Fibroblast of villous mesenchyme (primary cell): Measurements from ENCODE around the gene PRSS8. TPM values are rescaled to one million over a fixed set of nuclear protein-coding genes. Genes with fewer than 3 reads are reported as not detected.

Source experiments
- DNase-seq: peaks from one replicate; pipeline ENCODE4 v3.0.0-alpha.2; 2010; ENCODE audit warnings: low read depth
- H3K4me3 ChIP-seq: 2 replicates; pipeline ENCODE4 v1.5.1; 2011; ENCODE audit warnings: low read depth, mild to moderate bottlenecking, low read length
- total RNA-seq: library from RNA; depleted of rRNA; stranded (reverse); fragments of >200 nt; gene quantifications from 2 replicates; pipeline ENCODE4 v1.2.3, GENCODE V29; 2012
- TF ChIP-seq, protein P1 (sequence below): IDR thresholded peaks from 2 replicates; pipeline ENCODE4 v1.5.1; 2012; ENCODE audit warnings: low read depth, mild to moderate bottlenecking, low read length; ENCODE audit not compliant: insufficient read depth

The PRSS8 gene
- total RNA-seq, 1 donor = not detected

DNA sequence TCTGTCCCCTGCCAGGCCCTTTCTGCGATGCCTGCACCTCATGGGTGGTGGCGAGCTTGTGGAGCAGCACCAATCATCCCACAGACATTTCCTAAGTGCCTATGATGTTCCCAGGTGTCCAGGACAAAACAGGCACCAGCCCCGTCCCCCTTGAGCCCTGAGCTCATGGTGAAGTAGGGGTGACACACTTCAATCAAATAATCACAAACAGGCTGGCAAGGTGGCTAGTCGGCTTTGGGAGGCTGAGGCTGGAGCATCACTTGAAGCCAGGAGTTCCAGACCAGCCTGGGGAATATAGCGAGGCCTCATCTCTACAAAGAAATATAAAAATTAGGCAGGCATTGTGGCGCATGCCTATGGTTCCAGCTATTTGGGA lies 748 bp upstream of the PRSS8 start:
- TF ChIP-seq, protein P1, sequence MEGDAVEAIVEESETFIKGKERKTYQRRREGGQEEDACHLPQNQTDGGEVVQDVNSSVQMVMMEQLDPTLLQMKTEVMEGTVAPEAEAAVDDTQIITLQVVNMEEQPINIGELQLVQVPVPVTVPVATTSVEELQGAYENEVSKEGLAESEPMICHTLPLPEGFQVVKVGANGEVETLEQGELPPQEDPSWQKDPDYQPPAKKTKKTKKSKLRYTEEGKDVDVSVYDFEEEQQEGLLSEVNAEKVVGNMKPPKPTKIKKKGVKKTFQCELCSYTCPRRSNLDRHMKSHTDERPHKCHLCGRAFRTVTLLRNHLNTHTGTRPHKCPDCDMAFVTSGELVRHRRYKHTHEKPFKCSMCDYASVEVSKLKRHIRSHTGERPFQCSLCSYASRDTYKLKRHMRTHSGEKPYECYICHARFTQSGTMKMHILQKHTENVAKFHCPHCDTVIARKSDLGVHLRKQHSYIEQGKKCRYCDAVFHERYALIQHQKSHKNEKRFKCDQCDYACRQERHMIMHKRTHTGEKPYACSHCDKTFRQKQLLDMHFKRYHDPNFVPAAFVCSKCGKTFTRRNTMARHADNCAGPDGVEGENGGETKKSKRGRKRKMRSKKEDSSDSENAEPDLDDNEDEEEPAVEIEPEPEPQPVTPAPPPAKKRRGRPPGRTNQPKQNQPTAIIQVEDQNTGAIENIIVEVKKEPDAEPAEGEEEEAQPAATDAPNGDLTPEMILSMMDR = no peak
- H3K4me3 ChIP-seq = no peak overlapping the region
- DNase-seq = no peak

DNA sequence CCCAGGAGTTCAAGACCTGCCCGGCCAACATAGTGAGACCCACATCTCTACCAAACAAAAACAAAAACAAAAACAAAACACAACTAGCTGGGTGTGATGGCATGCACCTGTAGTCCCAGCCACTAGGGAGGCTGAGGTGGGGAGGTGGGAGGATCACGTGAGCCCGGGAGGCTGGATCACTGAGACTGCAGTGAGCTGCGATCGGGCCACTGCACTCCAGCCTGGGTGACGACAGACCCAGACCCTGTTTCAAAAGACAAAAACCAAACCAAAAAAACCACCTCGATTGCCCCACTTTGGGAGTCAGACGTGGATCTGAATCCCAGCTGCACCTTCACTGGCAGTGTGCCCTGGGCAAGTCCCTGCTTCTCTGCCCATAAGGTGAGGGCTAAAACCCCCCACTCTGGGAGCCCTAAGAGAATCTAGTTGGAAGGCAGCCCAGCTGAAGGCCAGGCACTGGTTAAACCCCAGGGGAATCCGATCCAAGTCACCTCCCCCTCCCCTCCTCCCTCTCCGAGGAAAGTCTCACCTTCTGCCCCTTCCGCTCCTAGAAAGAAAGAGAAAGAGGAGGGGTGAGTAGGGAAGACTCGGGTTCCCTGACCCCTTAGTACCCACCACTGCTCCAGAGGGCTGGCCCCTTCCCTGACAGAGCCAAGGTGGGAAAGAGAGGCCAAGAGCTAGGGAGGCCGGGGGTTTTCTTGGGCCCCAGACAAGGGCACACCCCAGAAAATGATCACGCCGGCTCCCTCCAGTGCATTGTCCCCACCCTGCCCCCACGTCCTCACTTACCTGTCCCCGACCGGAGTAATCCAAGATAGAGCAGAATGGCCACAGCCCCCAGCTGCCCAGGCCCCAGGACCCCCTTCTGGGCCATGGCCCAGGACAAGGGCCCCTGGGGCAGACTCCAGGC lies 647 bp downstream of the PRSS8 start:
- H3K4me3 ChIP-seq = no peak overlapping the region
- no peak for DNase-seq
- TF ChIP-seq, protein P1 = no peak

DNA sequence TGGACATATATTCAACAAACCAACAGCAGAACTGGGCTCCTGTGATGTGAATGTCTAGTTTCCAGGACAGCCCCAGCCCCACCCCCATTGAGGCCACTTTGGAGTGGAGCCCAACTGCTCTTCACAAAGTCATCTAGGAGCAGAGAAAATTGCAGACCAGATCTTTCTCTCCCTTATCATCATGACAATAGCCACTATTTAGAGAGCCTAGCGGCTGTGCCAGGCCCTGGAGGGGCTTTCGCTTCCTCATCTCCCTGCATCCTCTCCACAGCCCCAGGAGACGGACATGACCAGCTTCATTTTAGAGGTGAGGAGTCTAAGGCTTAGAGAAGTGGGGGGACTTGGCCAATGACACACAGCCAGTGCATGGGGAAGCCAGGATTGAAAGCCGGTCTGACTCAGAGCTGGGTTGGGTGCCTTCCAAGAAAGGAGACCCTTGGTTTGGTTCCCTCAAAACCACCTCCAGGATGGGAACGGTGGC lies 1.4 kb downstream of the PRSS8 start:
- TF ChIP-seq, protein P1 = no peak
- DNase-seq = no peak
- no peak overlapping the region for H3K4me3 ChIP-seq

DNA sequence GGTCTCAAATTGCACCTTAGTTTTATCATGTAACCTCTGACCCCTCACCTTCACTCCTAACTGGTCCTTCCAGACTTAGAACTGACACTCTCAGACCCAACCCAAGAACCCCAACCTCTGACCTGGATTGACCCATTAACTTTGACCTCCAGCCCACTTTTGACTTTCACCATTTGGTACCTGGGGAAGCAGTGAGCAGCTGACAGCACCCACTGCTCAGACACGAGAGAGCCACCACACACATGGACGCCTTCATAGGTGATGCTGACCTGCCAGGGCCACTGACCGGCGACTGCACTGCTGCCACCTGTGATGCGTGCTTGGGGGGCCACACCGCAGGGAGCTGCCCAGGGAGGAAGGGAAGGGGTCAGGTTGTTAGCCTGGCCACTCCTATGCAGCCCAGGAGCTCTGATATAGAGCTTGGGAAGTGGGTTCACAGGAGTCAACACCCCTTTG lies 2.5 kb downstream of the PRSS8 start:
- no peak overlapping the region for H3K4me3 ChIP-seq
- no peak for DNase-seq
- TF ChIP-seq, protein P1 = no peak

DNA sequence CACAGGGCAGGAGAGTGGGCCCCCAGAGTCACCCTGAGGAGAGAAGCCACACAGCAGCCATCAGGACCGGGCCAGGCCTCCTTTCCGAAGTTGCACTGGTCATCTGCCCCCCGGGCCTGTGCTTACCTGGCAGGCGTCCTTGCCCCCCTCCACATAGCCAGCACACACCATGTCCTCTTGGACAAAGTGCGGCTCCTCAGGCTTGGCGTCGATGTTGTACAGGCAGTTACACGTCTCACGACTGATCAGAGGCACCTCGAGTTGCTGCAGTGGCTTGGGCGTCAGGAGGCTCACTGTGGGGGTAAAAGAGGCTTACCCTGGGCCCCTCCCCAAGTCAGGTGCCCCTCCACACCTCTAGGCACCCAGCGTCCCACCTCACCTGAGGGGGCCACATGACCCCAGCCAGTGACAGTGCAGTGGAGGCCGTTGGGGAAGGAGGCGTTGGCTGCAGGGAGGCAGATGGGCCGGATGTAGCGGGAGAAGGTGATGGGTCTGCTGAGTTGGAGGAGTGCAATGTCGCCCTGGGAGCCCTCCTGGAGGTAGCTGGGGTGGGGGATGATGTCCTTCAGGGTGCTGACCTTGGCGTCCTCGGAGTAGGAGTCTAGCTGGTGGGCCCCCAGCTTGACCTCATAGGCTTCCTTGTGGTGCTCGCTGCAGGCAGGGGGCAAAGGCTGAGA lies 3.1 kb downstream of the PRSS8 start:
- no peak for DNase-seq
- TF ChIP-seq, protein P1 = no peak
- no peak overlapping the region for H3K4me3 ChIP-seq

DNA sequence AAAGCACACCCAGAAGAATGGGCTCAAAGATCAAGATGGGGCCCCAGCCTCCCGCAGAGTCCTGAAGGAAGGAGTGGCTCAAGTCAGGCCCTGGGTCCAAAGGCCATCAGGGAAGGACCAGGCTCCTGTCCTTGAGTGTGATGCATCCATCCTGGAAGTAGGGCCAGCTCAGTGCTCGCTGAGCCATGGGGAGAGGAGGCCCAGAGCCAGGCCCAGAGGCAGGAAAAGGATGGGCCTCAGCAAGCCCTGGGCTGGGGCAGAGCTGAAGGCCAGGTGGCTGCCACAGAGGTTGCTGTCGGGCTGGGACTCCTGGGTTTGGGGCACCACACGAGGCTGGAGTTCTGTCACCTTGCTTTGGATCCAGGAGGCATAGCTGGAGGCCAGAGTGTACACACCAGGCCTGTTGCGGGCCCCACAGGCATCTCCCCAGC lies 3.7 kb downstream of the PRSS8 start:
- TF ChIP-seq, protein P1 = no peak
- DNase-seq = no peak
- H3K4me3 ChIP-seq = no peak overlapping the region
